Hepatocyte (in vitro differentiated cells): ENCODE results near the gene AUTS2.

Experiments used
- EZH2 ChIP-seq: fragments of 200-600 bp; sonication (generic); IDR thresholded peaks from 2 replicates; pipeline ENCODE4 v1.6.1; 2016; ENCODE audit warnings: antibody characterized with exemption, mild to moderate bottlenecking, borderline replicate concordance
- EZH2phosphoT487 ChIP-seq: fragments of 200-600 bp; sonication (generic); IDR thresholded peaks from one replicate; pipeline ENCODE4 v1.6.1; 2018; ENCODE audit warnings: antibody characterized with exemption, mild to moderate bottlenecking, low read depth, moderate library complexity; ENCODE audit not compliant: unreplicated experiment, severe bottlenecking

GRCh38 chr7:70700941-70701425 is 1102.7 kb downstream of the AUTS2 start:
- TF ChIP-seq EZH2 (no peak), EZH2phosphoT487 (no peak)
